HEK293 (cell line): ENCODE data around the gene PBX3.
A peak's percentile ranks its signal among the peaks of the same experiment; 100 is the strongest.

Source experiments
- CTCF ChIA-PET: fragments of 350-600 bp; formaldehyde crosslinking; extraction: SDS; loops from one replicate; lab custom pipeline; 2021; ENCODE audit warnings: antibody characterized with exemption; lab: Yijun Ruan, JAX
- POLR2A ChIA-PET: fragments of 300-600 bp; formaldehyde crosslinking; extraction: SDS; loops from one replicate; lab custom pipeline; 2020; ENCODE audit warnings: antibody characterized with exemption, inconsistent platforms; lab: Yijun Ruan, JAX
- H3K27ac ChIP-seq: fragments of 200-500 bp; sonication (Bioruptor generic); 2 replicates; pipeline ENCODE4 v1.5.1; 2014; ENCODE audit warnings: low read depth, low read length, control low read depth, inconsistent platforms; ENCODE audit errors: extremely low read depth
- H3K36me3 ChIP-seq, 2 experiments: fragments of 200-500 bp in 1 of 2; sonication (Bioruptor generic) in 1 of 2; 1 replicate in 1 of 2; 2 replicates in 1 of 2; pipeline ENCODE4 v1.5.1; 2014 to 2017; ENCODE audit warnings: inconsistent platforms in 2 of 2, low read length in 2 of 2; ENCODE audit not compliant: control insufficient read depth in 2 of 2, insufficient read depth in 1 of 2
- H3K4me1 ChIP-seq: fragments of 200-500 bp; sonication (Bioruptor generic); 2 replicates; pipeline ENCODE4 v1.5.1; 2014; ENCODE audit warnings: mild to moderate bottlenecking, low read length, inconsistent platforms; ENCODE audit not compliant: control insufficient read depth, insufficient read depth
- H3K4me3 ChIP-seq: 2 replicates; pipeline ENCODE4 v1.5.1; 2011; ENCODE audit warnings: low read depth, mild to moderate bottlenecking, control low read depth, low read length, moderate library complexity
- H3K9me3 ChIP-seq: fragments of 200-500 bp; sonication (Bioruptor generic); 2 replicates; pipeline ENCODE4 v1.5.1; 2014; ENCODE audit warnings: low read depth, low read length, inconsistent platforms; ENCODE audit not compliant: control insufficient read depth, insufficient read depth
- FEZF1 ChIP-seq: fragments of 450-650 bp; formaldehyde crosslinking; IDR thresholded peaks from 2 replicates; pipeline ENCODE4 v1.5.1; 2016; ENCODE audit warnings: missing biosample characterization, missing genetic modification characterization
- GLIS1 ChIP-seq: fragments of 450-650 bp; formaldehyde crosslinking; IDR thresholded peaks from 2 replicates; pipeline ENCODE4 v1.5.1; 2016; ENCODE audit warnings: missing biosample characterization, missing genetic modification characterization
- KLF10 ChIP-seq: fragments of 450-650 bp; IDR thresholded peaks from 2 replicates; pipeline ENCODE4 v1.5.1; 2018; ENCODE audit warnings: missing biosample characterization, mild to moderate bottlenecking, missing genetic modification characterization
- KLF8 ChIP-seq: fragments of 450-650 bp; formaldehyde crosslinking; IDR thresholded peaks from 2 replicates; pipeline ENCODE4 v1.5.1; 2016; ENCODE audit warnings: missing biosample characterization, missing genetic modification characterization
- OSR2 ChIP-seq: fragments of 450-650 bp; formaldehyde crosslinking; IDR thresholded peaks from 2 replicates; pipeline ENCODE4 v1.5.1; 2016; ENCODE audit warnings: missing biosample characterization, missing genetic modification characterization
- PRDM6 ChIP-seq: fragments of 450-650 bp; formaldehyde crosslinking; IDR thresholded peaks from 2 replicates; pipeline ENCODE4 v1.5.1; 2017; ENCODE audit warnings: missing biosample characterization, missing genetic modification characterization
- ZBTB1 ChIP-seq: fragments of 450-650 bp; formaldehyde crosslinking; IDR thresholded peaks from 2 replicates; pipeline ENCODE4 v1.5.1; 2016; ENCODE audit warnings: missing biosample characterization, missing genetic modification characterization
- ZBTB7A ChIP-seq: fragments of 450-650 bp; formaldehyde crosslinking; IDR thresholded peaks from 2 replicates; pipeline ENCODE4 v1.5.1; 2016; ENCODE audit warnings: low read depth, missing biosample characterization, missing genetic modification characterization
- ZEB2 ChIP-seq: fragments of 450-650 bp; formaldehyde crosslinking; IDR thresholded peaks from 2 replicates; pipeline ENCODE4 v1.5.1; 2016; ENCODE audit warnings: missing biosample characterization, missing genetic modification characterization
- ZFP37 ChIP-seq: fragments of 450-650 bp; formaldehyde crosslinking; IDR thresholded peaks from 2 replicates; pipeline ENCODE4 v1.5.1; 2016; ENCODE audit warnings: missing biosample characterization, missing genetic modification characterization
- ZIC2 ChIP-seq: fragments of 450-650 bp; formaldehyde crosslinking; IDR thresholded peaks from 2 replicates; pipeline ENCODE4 v1.5.1; 2016; ENCODE audit warnings: missing biosample characterization, missing genetic modification characterization
- ZNF112 ChIP-seq: fragments of 450-650 bp; formaldehyde crosslinking; IDR thresholded peaks from 2 replicates; pipeline ENCODE4 v1.5.0; 2017; ENCODE audit warnings: missing biosample characterization, missing genetic modification characterization
- ZNF121 ChIP-seq: fragments of 450-650 bp; formaldehyde crosslinking; IDR thresholded peaks from 2 replicates; pipeline ENCODE4 v1.5.1; 2016; ENCODE audit warnings: missing biosample characterization, missing genetic modification characterization
- ZNF324 ChIP-seq: fragments of 450-650 bp; formaldehyde crosslinking; IDR thresholded peaks from 2 replicates; pipeline ENCODE4 v1.5.1; 2016; ENCODE audit warnings: missing biosample characterization, missing genetic modification characterization
- ZNF354C ChIP-seq: fragments of 450-650 bp; formaldehyde crosslinking; IDR thresholded peaks from 2 replicates; pipeline ENCODE4 v1.5.1; 2016; ENCODE audit warnings: missing biosample characterization, missing genetic modification characterization, low read depth, borderline replicate concordance
- ZNF433 ChIP-seq: fragments of 450-650 bp; formaldehyde crosslinking; IDR thresholded peaks from 2 replicates; pipeline ENCODE4 v1.5.1; 2016; ENCODE audit warnings: missing biosample characterization, missing genetic modification characterization, low read depth
- ZNF529 ChIP-seq: fragments of 450-650 bp; formaldehyde crosslinking; IDR thresholded peaks from 2 replicates; pipeline ENCODE4 v1.5.1; 2017; ENCODE audit warnings: missing genetic modification characterization, missing biosample characterization; ENCODE audit not compliant: insufficient replicate concordance
- ZNF585B ChIP-seq: fragments of 450-650 bp; formaldehyde crosslinking; IDR thresholded peaks from 2 replicates; pipeline ENCODE4 v1.5.1; 2016; ENCODE audit warnings: missing biosample characterization, missing genetic modification characterization
- ZNF701 ChIP-seq: fragments of 450-650 bp; formaldehyde crosslinking; IDR thresholded peaks from 2 replicates; pipeline ENCODE4 v1.5.1; 2016; ENCODE audit warnings: missing biosample characterization, missing genetic modification characterization
- ZSCAN23 ChIP-seq: fragments of 450-650 bp; formaldehyde crosslinking; IDR thresholded peaks from 2 replicates; pipeline ENCODE4 v1.5.1; 2016; ENCODE audit warnings: missing biosample characterization, missing genetic modification characterization
- ZSCAN4 ChIP-seq: fragments of 450-650 bp; formaldehyde crosslinking; IDR thresholded peaks from 2 replicates; pipeline ENCODE4 v1.5.1; 2017; ENCODE audit warnings: missing biosample characterization, missing genetic modification characterization
- TF ChIP-seq, protein P1 (sequence below): fragments of 450-650 bp; formaldehyde crosslinking; IDR thresholded peaks from 2 replicates; pipeline ENCODE4 v1.5.1; 2017; ENCODE audit warnings: missing biosample characterization, missing genetic modification characterization
- TF ChIP-seq, protein P2 (sequence below): fragments of 450-650 bp; formaldehyde crosslinking; IDR thresholded peaks from 2 replicates; pipeline ENCODE4 v1.5.1; 2017; ENCODE audit warnings: missing biosample characterization, missing genetic modification characterization
- TF ChIP-seq, protein P3 (sequence below): fragments of 450-650 bp; formaldehyde crosslinking; IDR thresholded peaks from 2 replicates; pipeline ENCODE4 v1.5.1; 2016; ENCODE audit warnings: missing biosample characterization, missing genetic modification characterization

Gene PBX3

GRCh38 chr9:125850763-125851162 lies 103.6 kb downstream of the PBX3 start:
- Histone ChIP-seq H3K9me3 (no peaks in the 10 kb centered on the region), H3K4me1 (peaks cover 4% of the 10 kb centered on the region; the same call in 1 of the 2 replicates), H3K27ac (no peak overlapping the region), H3K4me3 (no peak overlapping the region), H3K36me3 (no peaks in the 10 kb centered on the region)
- CTCF ChIA-PET: no interaction called here
- TF ChIP-seq, protein P1, sequence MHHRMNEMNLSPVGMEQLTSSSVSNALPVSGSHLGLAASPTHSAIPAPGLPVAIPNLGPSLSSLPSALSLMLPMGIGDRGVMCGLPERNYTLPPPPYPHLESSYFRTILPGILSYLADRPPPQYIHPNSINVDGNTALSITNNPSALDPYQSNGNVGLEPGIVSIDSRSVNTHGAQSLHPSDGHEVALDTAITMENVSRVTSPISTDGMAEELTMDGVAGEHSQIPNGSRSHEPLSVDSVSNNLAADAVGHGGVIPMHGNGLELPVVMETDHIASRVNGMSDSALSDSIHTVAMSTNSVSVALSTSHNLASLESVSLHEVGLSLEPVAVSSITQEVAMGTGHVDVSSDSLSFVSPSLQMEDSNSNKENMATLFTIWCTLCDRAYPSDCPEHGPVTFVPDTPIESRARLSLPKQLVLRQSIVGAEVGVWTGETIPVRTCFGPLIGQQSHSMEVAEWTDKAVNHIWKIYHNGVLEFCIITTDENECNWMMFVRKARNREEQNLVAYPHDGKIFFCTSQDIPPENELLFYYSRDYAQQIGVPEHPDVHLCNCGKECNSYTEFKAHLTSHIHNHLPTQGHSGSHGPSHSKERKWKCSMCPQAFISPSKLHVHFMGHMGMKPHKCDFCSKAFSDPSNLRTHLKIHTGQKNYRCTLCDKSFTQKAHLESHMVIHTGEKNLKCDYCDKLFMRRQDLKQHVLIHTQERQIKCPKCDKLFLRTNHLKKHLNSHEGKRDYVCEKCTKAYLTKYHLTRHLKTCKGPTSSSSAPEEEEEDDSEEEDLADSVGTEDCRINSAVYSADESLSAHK (tag by site-specific recombination): no peak
- TF ChIP-seq PRDM6 (tag by site-specific recombination): 0 out of 2 replicates have a peak, but pooled peaks have one; percentile 10
- peak; percentile 75 for TF ChIP-seq FEZF1 (tag by site-specific recombination)
- no peak for TF ChIP-seq ZSCAN4 (tag by site-specific recombination)
- no peak for TF ChIP-seq ZSCAN23
- POLR2A ChIA-PET: no interaction called here

- POLR2A ChIA-PET: no interaction called here
- no peak for TF ChIP-seq ZNF585B
- TF ChIP-seq, protein P2, sequence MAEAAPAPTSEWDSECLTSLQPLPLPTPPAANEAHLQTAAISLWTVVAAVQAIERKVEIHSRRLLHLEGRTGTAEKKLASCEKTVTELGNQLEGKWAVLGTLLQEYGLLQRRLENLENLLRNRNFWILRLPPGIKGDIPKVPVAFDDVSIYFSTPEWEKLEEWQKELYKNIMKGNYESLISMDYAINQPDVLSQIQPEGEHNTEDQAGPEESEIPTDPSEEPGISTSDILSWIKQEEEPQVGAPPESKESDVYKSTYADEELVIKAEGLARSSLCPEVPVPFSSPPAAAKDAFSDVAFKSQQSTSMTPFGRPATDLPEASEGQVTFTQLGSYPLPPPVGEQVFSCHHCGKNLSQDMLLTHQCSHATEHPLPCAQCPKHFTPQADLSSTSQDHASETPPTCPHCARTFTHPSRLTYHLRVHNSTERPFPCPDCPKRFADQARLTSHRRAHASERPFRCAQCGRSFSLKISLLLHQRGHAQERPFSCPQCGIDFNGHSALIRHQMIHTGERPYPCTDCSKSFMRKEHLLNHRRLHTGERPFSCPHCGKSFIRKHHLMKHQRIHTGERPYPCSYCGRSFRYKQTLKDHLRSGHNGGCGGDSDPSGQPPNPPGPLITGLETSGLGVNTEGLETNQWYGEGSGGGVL (tag by site-specific recombination): no peak
- TF ChIP-seq, protein P3, sequence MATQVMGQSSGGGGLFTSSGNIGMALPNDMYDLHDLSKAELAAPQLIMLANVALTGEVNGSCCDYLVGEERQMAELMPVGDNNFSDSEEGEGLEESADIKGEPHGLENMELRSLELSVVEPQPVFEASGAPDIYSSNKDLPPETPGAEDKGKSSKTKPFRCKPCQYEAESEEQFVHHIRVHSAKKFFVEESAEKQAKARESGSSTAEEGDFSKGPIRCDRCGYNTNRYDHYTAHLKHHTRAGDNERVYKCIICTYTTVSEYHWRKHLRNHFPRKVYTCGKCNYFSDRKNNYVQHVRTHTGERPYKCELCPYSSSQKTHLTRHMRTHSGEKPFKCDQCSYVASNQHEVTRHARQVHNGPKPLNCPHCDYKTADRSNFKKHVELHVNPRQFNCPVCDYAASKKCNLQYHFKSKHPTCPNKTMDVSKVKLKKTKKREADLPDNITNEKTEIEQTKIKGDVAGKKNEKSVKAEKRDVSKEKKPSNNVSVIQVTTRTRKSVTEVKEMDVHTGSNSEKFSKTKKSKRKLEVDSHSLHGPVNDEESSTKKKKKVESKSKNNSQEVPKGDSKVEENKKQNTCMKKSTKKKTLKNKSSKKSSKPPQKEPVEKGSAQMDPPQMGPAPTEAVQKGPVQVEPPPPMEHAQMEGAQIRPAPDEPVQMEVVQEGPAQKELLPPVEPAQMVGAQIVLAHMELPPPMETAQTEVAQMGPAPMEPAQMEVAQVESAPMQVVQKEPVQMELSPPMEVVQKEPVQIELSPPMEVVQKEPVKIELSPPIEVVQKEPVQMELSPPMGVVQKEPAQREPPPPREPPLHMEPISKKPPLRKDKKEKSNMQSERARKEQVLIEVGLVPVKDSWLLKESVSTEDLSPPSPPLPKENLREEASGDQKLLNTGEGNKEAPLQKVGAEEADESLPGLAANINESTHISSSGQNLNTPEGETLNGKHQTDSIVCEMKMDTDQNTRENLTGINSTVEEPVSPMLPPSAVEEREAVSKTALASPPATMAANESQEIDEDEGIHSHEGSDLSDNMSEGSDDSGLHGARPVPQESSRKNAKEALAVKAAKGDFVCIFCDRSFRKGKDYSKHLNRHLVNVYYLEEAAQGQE (tag by site-specific recombination): no peak
- no peak for TF ChIP-seq ZNF112 (tag by site-specific recombination)
- no peak for TF ChIP-seq ZNF354C (tag by site-specific recombination)
- TF ChIP-seq ZNF324: no peak
- TF ChIP-seq KLF10 (tag by site-specific recombination): no peak
- TF ChIP-seq KLF8 (tag by site-specific recombination): no peak
- TF ChIP-seq FEZF1 (tag by site-specific recombination): peak; percentile 77
- no peak for TF ChIP-seq ZIC2 (tag by site-specific recombination)
- peak; percentile 49 for TF ChIP-seq GLIS1 (tag by site-specific recombination)
- no peak for TF ChIP-seq ZNF121 (tag by site-specific recombination)
- TF ChIP-seq ZBTB1: no peak
- no peak for TF ChIP-seq ZEB2 (tag by site-specific recombination)
- no peak for TF ChIP-seq ZBTB7A (tag by site-specific recombination)
- no peak for TF ChIP-seq ZNF433 (tag by site-specific recombination)
- no peak for TF ChIP-seq ZNF529 (tag by site-specific recombination)
- TF ChIP-seq ZFP37 (tag by site-specific recombination): no peak
- TF ChIP-seq ZNF701: no peak
- TF ChIP-seq ZSCAN4 (tag by site-specific recombination): no peak
- TF ChIP-seq OSR2 (tag by site-specific recombination): no peak
Observed at GRCh38 chr9:125851979-125852378, 104.8 kb downstream of the PBX3 start.

More at GRCh38 chr9:125851979-125852378, 104.8 kb downstream of the PBX3 start:
- Histone ChIP-seq H3K36me3 (no peaks in the 10 kb centered on the region), H3K4me1 (peaks cover 4% of the 10 kb centered on the region), H3K27ac (no peak overlapping the region), H3K4me3 (no peak overlapping the region), H3K9me3 (no peaks in the 10 kb centered on the region)
- CTCF ChIA-PET: interaction anchor here (1.2 kb wide), 1 partner anchor 14 kb away, joined by 4 read pairs; no protein-coding TSS in a partner anchor
